ENCODE measurements around the gene FSIP1.
A peak's percentile ranks its signal among the peaks of the same experiment; 100 is the strongest.
"Not testable (repeated sequence)": the region's sequence is repeated elsewhere in the genome, so short reads cannot be mapped to it uniquely, and the experiment has no call there.

FSIP1 gene

GRCh38 chr15:39782441-39783138 lies at the start of gene FSIP1:
FSIP1 (minus strand) TSS chr15:39782841; CDS start chr15:39776524, 6,317 bp downstream.
- DNase-seq: peak; percentile 95

- DNase-seq: no peak
These were observed 47.5 kb upstream of the FSIP1 start for GRCh38 chr15:39830166-39830565.

GRCh38 chr15:39828374-39828931 lies 45.8 kb upstream of the FSIP1 start:
- DNase-seq: no peak

- no peak for DNase-seq
These were observed 44.3 kb upstream of the FSIP1 start for GRCh38 chr15:39826975-39827374.

- DNase-seq: no peak
These were observed 41.0 kb upstream of the FSIP1 start for GRCh38 chr15:39823634-39824033.

- DNase-seq: no peak
These were observed 37.5 kb upstream of the FSIP1 start for GRCh38 chr15:39820050-39820602.

- no peak for DNase-seq
These were observed 36.9 kb upstream of the FSIP1 start for GRCh38 chr15:39819533-39819932.

GRCh38 chr15:39817892-39818291 lies 35.3 kb upstream of the FSIP1 start:
- no peak for DNase-seq

- DNase-seq: no peak
These were observed 31.8 kb upstream of the FSIP1 start for GRCh38 chr15:39814489-39814888.

GRCh38 chr15:39812651-39813050 lies 30.0 kb upstream of the FSIP1 start:
- DNase-seq: not testable (repeated sequence)

- no peak for DNase-seq
These were observed 26.3 kb upstream of the FSIP1 start for GRCh38 chr15:39808909-39809308.

- no peak for DNase-seq
These were observed 25.1 kb upstream of the FSIP1 start for GRCh38 chr15:39807791-39808190.

GRCh38 chr15:39804026-39804425 lies 21.4 kb upstream of the FSIP1 start:
- no peak for DNase-seq

- no peak for DNase-seq
These were observed 20.4 kb upstream of the FSIP1 start for GRCh38 chr15:39803016-39803415.

- DNase-seq: no peak
These were observed 19.1 kb upstream of the FSIP1 start for GRCh38 chr15:39801641-39802309.

GRCh38 chr15:39799552-39800011 lies 16.9 kb upstream of the FSIP1 start:
- no peak for DNase-seq

GRCh38 chr15:39798382-39798781 lies 15.7 kb upstream of the FSIP1 start:
- DNase-seq: no peak

- no peak for DNase-seq
These were observed 14.8 kb upstream of the FSIP1 start for GRCh38 chr15:39797407-39797806.

GRCh38 chr15:39796601-39797000 lies 14.0 kb upstream of the FSIP1 start:
- no peak for DNase-seq

GRCh38 chr15:39795486-39795885 lies 12.8 kb upstream of the FSIP1 start:
- DNase-seq: no peak

- no peak for DNase-seq
These were observed 12.3 kb upstream of the FSIP1 start for GRCh38 chr15:39794954-39795353.

GRCh38 chr15:39793923-39794322 lies 11.3 kb upstream of the FSIP1 start:
- no peak for DNase-seq

GRCh38 chr15:39792844-39793335 lies 10.2 kb upstream of the FSIP1 start:
- DNase-seq: no peak

All from stimulated activated CD4-positive, alpha-beta T cell treated with anti-CD3 and anti-CD28 coated beads, Interleukin-4, amount 100 ng/mL, for 1 hour (primary cell).